ENCODE results near the gene C1orf87. TPM values are rescaled to one million over a fixed set of nuclear protein-coding genes. Genes with fewer than 3 reads are reported as not detected.

The C1orf87 gene
- total RNA-seq, 2 donors from 2014 or later: not detected

GRCh38 chr1:60000625-60001024 is 72.9 kb downstream of the C1orf87 start:
- DNase-seq (no peak), ATAC-seq (no peak)
- intact Hi-C loops (cut with DNase I): no loop called here

GRCh38 chr1:59999746-60000145 is 73.8 kb downstream of the C1orf87 start:
- no peak for ATAC-seq
- no peak for DNase-seq
- intact Hi-C loops (cut with DNase I): no loop called here

- ATAC-seq: no peak
- no peak for DNase-seq
- intact Hi-C loops (cut with DNase I): no loop called here
Measured at GRCh38 chr1:59999006-59999405, 74.6 kb downstream of the C1orf87 start.

- intact Hi-C loops (cut with DNase I): no loop called here
- ATAC-seq: no peak
- DNase-seq: no peak
Measured at GRCh38 chr1:59997479-59998115, 76.0 kb downstream of the C1orf87 start.

- intact Hi-C loops (cut with DNase I): no loop called here
- peak; percentile 82 to 94 for ATAC-seq
- peak; percentile 26 for DNase-seq
Measured at GRCh38 chr1:59994302-59995198, 79.0 kb downstream of the C1orf87 start.

GRCh38 chr1:59992040-59992820 is 81.3 kb downstream of the C1orf87 start:
- ATAC-seq (no peak), DNase-seq (no peak)
- intact Hi-C loops (cut with DNase I): no loop called here

GRCh38 chr1:59990470-59990869 is 83.1 kb downstream of the C1orf87 start:
- no peak for DNase-seq
- intact Hi-C loops (cut with DNase I): no loop called here
- no peak for ATAC-seq

GRCh38 chr1:59986516-59987310 is 86.9 kb downstream of the C1orf87 start:
- ATAC-seq (no peak), DNase-seq (no peak)
- intact Hi-C loops (cut with DNase I): no loop called here

GRCh38 chr1:59985911-59986515 is 87.6 kb downstream of the C1orf87 start:
- ATAC-seq (no peak), DNase-seq (no peak)
- intact Hi-C loops (cut with DNase I): no loop called here

- intact Hi-C loops (cut with DNase I): loop anchor here (5.0 to 10.0 kb wide), 5 partner anchors 145 to 1875 kb away; no protein-coding TSS in a partner anchor
- DNase-seq (no peak), ATAC-seq (no peak)
Measured at GRCh38 chr1:59979666-59980065, 93.9 kb downstream of the C1orf87 start.

GRCh38 chr1:59978511-59978910 is 95.1 kb downstream of the C1orf87 start:
- intact Hi-C loops (cut with DNase I): loop anchor here (5.0 to 10.0 kb wide), 5 partner anchors 146 to 1876 kb away; no protein-coding TSS in a partner anchor
- DNase-seq (no peak), ATAC-seq (no peak)

- DNase-seq (no peak), ATAC-seq (no peak)
- intact Hi-C loops (cut with DNase I): loop anchor here (5.0 to 10.0 kb wide), 5 partner anchors 147 to 1877 kb away; no protein-coding TSS in a partner anchor
Measured at GRCh38 chr1:59978026-59978425, 95.5 kb downstream of the C1orf87 start.

GRCh38 chr1:59977075-59977410 is 96.5 kb downstream of the C1orf87 start:
- intact Hi-C loops (cut with DNase I): loop anchor here (5.0 to 10.0 kb wide), 5 partner anchors 148 to 1878 kb away; no protein-coding TSS in a partner anchor
- ATAC-seq: no peak
- no peak for DNase-seq

GRCh38 chr1:59976194-59977074 is 97.1 kb downstream of the C1orf87 start:
- intact Hi-C loops (cut with DNase I): loop anchor here (5.0 to 10.0 kb wide), 5 partner anchors 148 to 1878 kb away; no protein-coding TSS in a partner anchor
- DNase-seq (peak; percentile 67), ATAC-seq (peak in 1 of 2 donors; percentile 72)

GRCh38 chr1:59973719-59974118 is 99.9 kb downstream of the C1orf87 start:
- ATAC-seq: no peak
- no peak for DNase-seq
- intact Hi-C loops (cut with DNase I): loop anchor here (10.0 kb wide), 4 partner anchors 151 to 1881 kb away; no protein-coding TSS in a partner anchor

GRCh38 chr1:59972216-59972927 is 101.2 kb downstream of the C1orf87 start:
- DNase-seq: no peak
- no peak for ATAC-seq
- intact Hi-C loops (cut with DNase I): loop anchor here (10.0 kb wide), 4 partner anchors 152 to 1882 kb away; no protein-coding TSS in a partner anchor

Measured in left cardiac atrium (tissue), 4 donors.